ENCODE data around the gene GNAI3.

The GNAI3 gene

DNA sequence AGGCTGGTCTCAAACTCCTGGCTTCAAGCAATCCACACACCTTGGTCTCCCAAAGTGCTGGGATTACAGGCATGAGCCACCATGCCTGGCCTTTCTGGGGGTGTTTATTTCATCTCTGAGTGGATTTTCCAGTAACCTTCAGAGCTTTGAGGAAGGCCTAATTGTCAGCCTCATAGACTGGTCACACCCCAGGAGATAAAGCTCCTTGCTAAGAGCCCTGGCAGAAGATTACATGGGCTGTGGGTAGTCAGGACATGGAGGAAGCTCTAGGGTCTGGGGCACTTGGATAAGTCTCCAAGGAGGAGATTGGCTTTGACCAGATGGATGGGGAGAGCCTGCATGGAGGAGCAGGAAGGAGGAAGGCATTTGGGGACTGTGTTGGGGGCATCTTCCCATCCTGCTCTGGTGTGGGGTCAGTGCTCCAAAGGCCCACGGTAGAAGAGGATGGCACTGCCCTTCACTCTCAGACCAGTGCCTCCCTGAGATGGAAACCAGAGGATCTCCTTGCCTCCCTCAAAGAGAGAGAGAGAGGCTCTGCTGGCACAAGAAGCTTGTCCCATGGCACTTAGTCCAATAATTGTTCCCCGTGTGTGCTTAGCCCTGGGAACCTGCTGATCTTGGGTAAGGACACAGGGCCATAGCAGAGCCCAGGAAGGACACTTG lies 92.8 kb downstream of the GNAI3 start:
- TF ChIP-seq ZNF211 (tag by site-specific recombination; IDR thresholded peaks at IDR 0.05; ENCODE audit: low read depth) (no peak), SCRT2 (tag by site-specific recombination; IDR thresholded peaks at IDR 0.05) (no peak), ZNF549 (tag by site-specific recombination; IDR thresholded peaks at IDR 0.05) (no peak), ZNF112 (tag by site-specific recombination; IDR thresholded peaks at IDR 0.05) (no peak), ZNF560 (tag by site-specific recombination; IDR thresholded peaks at IDR 0.05; ENCODE audit: borderline replicate concordance) (no peak), ZNF626 (tag by site-specific recombination; IDR thresholded peaks at IDR 0.05) (no peak), RBAK (tag by site-specific recombination; IDR thresholded peaks at IDR 0.05) (no peak), ZNF146 (tag by site-specific recombination; IDR thresholded peaks at IDR 0.05) (no peak), WT1 (tag by site-specific recombination; IDR thresholded peaks at IDR 0.05) (no peak), ZNF600 (tag by site-specific recombination; IDR thresholded peaks at IDR 0.05) (no peak), ZNF623 (tag by site-specific recombination; IDR thresholded peaks at IDR 0.05) (no peak), ZNF157 (tag by site-specific recombination; IDR thresholded peaks at IDR 0.05) (no peak), YY2 (tag by site-specific recombination; IDR thresholded peaks at IDR 0.05) (no peak)
- TF ChIP-seq, protein P1, sequence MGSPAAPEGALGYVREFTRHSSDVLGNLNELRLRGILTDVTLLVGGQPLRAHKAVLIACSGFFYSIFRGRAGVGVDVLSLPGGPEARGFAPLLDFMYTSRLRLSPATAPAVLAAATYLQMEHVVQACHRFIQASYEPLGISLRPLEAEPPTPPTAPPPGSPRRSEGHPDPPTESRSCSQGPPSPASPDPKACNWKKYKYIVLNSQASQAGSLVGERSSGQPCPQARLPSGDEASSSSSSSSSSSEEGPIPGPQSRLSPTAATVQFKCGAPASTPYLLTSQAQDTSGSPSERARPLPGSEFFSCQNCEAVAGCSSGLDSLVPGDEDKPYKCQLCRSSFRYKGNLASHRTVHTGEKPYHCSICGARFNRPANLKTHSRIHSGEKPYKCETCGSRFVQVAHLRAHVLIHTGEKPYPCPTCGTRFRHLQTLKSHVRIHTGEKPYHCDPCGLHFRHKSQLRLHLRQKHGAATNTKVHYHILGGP (tag by site-specific recombination; IDR thresholded peaks at IDR 0.05), result no peak
- TF ChIP-seq, protein P2, sequence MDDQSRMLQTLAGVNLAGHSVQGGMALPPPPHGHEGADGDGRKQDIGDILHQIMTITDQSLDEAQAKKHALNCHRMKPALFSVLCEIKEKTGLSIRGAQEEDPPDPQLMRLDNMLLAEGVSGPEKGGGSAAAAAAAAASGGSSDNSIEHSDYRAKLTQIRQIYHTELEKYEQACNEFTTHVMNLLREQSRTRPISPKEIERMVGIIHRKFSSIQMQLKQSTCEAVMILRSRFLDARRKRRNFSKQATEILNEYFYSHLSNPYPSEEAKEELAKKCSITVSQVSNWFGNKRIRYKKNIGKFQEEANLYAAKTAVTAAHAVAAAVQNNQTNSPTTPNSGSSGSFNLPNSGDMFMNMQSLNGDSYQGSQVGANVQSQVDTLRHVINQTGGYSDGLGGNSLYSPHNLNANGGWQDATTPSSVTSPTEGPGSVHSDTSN (CRISPR knock-in tag; IDR thresholded peaks at IDR 0.05), result no peak
- TF ChIP-seq, protein P3, sequence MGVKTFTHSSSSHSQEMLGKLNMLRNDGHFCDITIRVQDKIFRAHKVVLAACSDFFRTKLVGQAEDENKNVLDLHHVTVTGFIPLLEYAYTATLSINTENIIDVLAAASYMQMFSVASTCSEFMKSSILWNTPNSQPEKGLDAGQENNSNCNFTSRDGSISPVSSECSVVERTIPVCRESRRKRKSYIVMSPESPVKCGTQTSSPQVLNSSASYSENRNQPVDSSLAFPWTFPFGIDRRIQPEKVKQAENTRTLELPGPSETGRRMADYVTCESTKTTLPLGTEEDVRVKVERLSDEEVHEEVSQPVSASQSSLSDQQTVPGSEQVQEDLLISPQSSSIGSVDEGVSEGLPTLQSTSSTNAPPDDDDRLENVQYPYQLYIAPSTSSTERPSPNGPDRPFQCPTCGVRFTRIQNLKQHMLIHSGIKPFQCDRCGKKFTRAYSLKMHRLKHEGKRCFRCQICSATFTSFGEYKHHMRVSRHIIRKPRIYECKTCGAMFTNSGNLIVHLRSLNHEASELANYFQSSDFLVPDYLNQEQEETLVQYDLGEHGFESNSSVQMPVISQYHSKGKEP (tag by site-specific recombination; IDR thresholded peaks at IDR 0.05), result no peak
- TF ChIP-seq, protein P4, sequence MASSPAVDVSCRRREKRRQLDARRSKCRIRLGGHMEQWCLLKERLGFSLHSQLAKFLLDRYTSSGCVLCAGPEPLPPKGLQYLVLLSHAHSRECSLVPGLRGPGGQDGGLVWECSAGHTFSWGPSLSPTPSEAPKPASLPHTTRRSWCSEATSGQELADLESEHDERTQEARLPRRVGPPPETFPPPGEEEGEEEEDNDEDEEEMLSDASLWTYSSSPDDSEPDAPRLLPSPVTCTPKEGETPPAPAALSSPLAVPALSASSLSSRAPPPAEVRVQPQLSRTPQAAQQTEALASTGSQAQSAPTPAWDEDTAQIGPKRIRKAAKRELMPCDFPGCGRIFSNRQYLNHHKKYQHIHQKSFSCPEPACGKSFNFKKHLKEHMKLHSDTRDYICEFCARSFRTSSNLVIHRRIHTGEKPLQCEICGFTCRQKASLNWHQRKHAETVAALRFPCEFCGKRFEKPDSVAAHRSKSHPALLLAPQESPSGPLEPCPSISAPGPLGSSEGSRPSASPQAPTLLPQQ (tag by site-specific recombination; IDR thresholded peaks at IDR 0.05), result no peak
- TF ChIP-seq, protein P5, sequence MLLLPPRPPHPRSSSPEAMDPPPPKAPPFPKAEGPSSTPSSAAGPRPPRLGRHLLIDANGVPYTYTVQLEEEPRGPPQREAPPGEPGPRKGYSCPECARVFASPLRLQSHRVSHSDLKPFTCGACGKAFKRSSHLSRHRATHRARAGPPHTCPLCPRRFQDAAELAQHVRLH (tag by site-specific recombination; IDR thresholded peaks at IDR 0.05), result no peak
- TF ChIP-seq, protein P6, sequence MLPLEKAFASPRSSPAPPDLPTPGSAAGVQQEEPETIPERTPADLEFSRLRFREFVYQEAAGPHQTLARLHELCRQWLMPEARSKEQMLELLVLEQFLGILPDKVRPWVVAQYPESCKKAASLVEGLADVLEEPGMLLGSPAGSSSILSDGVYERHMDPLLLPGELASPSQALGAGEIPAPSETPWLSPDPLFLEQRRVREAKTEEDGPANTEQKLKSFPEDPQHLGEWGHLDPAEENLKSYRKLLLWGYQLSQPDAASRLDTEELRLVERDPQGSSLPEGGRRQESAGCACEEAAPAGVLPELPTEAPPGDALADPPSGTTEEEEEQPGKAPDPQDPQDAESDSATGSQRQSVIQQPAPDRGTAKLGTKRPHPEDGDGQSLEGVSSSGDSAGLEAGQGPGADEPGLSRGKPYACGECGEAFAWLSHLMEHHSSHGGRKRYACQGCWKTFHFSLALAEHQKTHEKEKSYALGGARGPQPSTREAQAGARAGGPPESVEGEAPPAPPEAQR (tag by site-specific recombination; IDR thresholded peaks at IDR 0.05), result no peak
- TF ChIP-seq, protein P7, sequence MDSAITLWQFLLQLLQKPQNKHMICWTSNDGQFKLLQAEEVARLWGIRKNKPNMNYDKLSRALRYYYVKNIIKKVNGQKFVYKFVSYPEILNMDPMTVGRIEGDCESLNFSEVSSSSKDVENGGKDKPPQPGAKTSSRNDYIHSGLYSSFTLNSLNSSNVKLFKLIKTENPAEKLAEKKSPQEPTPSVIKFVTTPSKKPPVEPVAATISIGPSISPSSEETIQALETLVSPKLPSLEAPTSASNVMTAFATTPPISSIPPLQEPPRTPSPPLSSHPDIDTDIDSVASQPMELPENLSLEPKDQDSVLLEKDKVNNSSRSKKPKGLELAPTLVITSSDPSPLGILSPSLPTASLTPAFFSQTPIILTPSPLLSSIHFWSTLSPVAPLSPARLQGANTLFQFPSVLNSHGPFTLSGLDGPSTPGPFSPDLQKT (IDR thresholded peaks at IDR 0.05; ENCODE audit: borderline replicate concordance, low read depth, low read length), result no peak
- H3K27ac ChIP-seq (ENCODE audit: extremely low read depth, low read depth, low read length), result no peak overlapping the region
- no peaks in the 10 kb centered on the region for H3K4me1 ChIP-seq (ENCODE audit: control insufficient read depth, insufficient read depth, low read length)
- H3K9me3 ChIP-seq (ENCODE audit: control insufficient read depth, insufficient read depth, low read depth, low read length), result no peaks in the 10 kb centered on the region
- H3K36me3 ChIP-seq (ENCODE audit: control insufficient read depth in 2 of 2, insufficient read depth in 1 of 2, low read length in 2 of 2), result no peaks in the 10 kb centered on the region
- H3K4me3 ChIP-seq (ENCODE audit: low read depth, low read length), result no peak overlapping the region
- ChIA-PET CTCF (interaction anchor here (0.6 to 11.3 kb wide), 34 partner anchors 10 to 695 kb away, joined by 3 to 345 read pairs (median 4); partner anchors contain the start of genes AHCYL1, AMPD2, CYB561D1 and GNAI3), POLR2A (interaction anchor here (1.5 to 2.9 kb wide), 4 partner anchors 92 to 344 kb away, joined by 4 to 44 read pairs (median 8); partner anchors contain the start of genes AHCYL1 and GNAI3)
